IMR-90 (cell line): ENCODE results near the gene DVL1. TPM values are rescaled to one million over a fixed set of nuclear protein-coding genes. Genes with fewer than 3 reads are reported as not detected.

Source experiments
- ATAC-seq: fragments of 200-7000 bp; cut with Tn5 transposase; 2 replicates; pipeline ENCODE4 v1.9.1; 2020; ENCODE audit warnings: low read depth, mild to moderate bottlenecking, moderate library complexity
- BruUV-seq: library from RNA; stranded (reverse); fragments of 400-500 nt; replicated peaks from 2 replicates; lab custom pipeline; 2021; lab: Mats Ljungman, UMichigan
- CTCF ChIA-PET: fragments of 300-600 bp; formaldehyde crosslinking; extraction: SDS; loops from one replicate; lab custom pipeline; 2021; ENCODE audit warnings: antibody characterized with exemption; lab: Yijun Ruan, JAX
- POLR2A ChIA-PET: fragments of 300-600 bp; sonication (Branson Sonifier 250); formaldehyde crosslinking; loops from one replicate; lab custom pipeline; 2022; ENCODE audit warnings: antibody characterized with exemption; ENCODE audit not compliant: unreplicated experiment; lab: Charles Lee
- DNase-seq: peaks from one replicate; pipeline ENCODE4 v3.0.0; 2013
- H2AFZ ChIP-seq: replicated peaks from 2 replicates; pipeline ENCODE3; 2013; ENCODE audit warnings: low read length, mild to moderate bottlenecking; ENCODE audit not compliant: poor library complexity
- H2AK5ac ChIP-seq: 2 replicates; pipeline ENCODE4 v1.6.1; 2013; ENCODE audit warnings: low read depth, low read length, inconsistent platforms
- H2AK9ac ChIP-seq: replicated peaks from 2 replicates; pipeline ENCODE3; 2013; ENCODE audit warnings: mild to moderate bottlenecking, low read depth, low read length, moderate library complexity; ENCODE audit not compliant: poor library complexity
- H2BK120ac ChIP-seq: 2 replicates; pipeline ENCODE4 v1.6.1; 2013; ENCODE audit warnings: low read depth, low read length, inconsistent platforms
- H2BK15ac ChIP-seq: 3 replicates; pipeline ENCODE4 v1.6.1; 2013; ENCODE audit warnings: low read depth, low read length, inconsistent platforms
- H2BK20ac ChIP-seq: 2 replicates; pipeline ENCODE4 v1.6.1; 2013; ENCODE audit warnings: low read depth, mild to moderate bottlenecking, inconsistent platforms, low read length, moderate library complexity
- H2BK5ac ChIP-seq: 2 replicates; pipeline ENCODE4 v1.6.1; 2013; ENCODE audit warnings: mild to moderate bottlenecking, low read depth, low read length, inconsistent platforms; ENCODE audit not compliant: poor library complexity, severe bottlenecking
- H3K14ac ChIP-seq: replicated peaks from 2 replicates; pipeline ENCODE4 v1.6.1; 2013; ENCODE audit warnings: low read depth, low read length, inconsistent platforms
- H3K18ac ChIP-seq: 2 replicates; pipeline ENCODE4 v1.6.1; 2013; ENCODE audit warnings: low read depth, low read length, control low read depth
- H3K23ac ChIP-seq: 2 replicates; pipeline ENCODE4 v1.6.1; 2013; ENCODE audit warnings: low read depth, low read length, inconsistent platforms
- H3K27ac ChIP-seq: 2 replicates; pipeline ENCODE4 v1.5.1; 2013; ENCODE audit warnings: mild to moderate bottlenecking, control low read depth, low read length; ENCODE audit not compliant: insufficient read depth
- H3K27me3 ChIP-seq: 2 replicates; pipeline ENCODE4 v1.6.1; 2013; ENCODE audit warnings: low read length; ENCODE audit not compliant: control insufficient read depth, insufficient read depth
- H3K36me3 ChIP-seq: 2 replicates; pipeline ENCODE4 v1.6.1; 2013; ENCODE audit warnings: low read length, mixed read lengths; ENCODE audit not compliant: control insufficient read depth, insufficient read depth
- H3K4ac ChIP-seq: 2 replicates; pipeline ENCODE4 v1.6.1; 2013; ENCODE audit warnings: low read depth, low read length, inconsistent platforms
- H3K4me1 ChIP-seq: 2 replicates; pipeline ENCODE4 v1.6.1; 2013; ENCODE audit warnings: low read length, mixed read lengths; ENCODE audit not compliant: control insufficient read depth, insufficient read depth
- H3K4me2 ChIP-seq: 2 replicates; pipeline ENCODE4 v1.6.1; 2013; ENCODE audit warnings: low read depth, mild to moderate bottlenecking, control low read depth, low read length, moderate library complexity
- H3K4me3 ChIP-seq: 2 replicates; pipeline ENCODE4 v1.5.1; 2013; ENCODE audit warnings: low read depth, mild to moderate bottlenecking, control low read depth, low read length, moderate library complexity; ENCODE audit not compliant: insufficient read depth
- H3K56ac ChIP-seq: 2 replicates; pipeline ENCODE4 v1.6.1; 2013; ENCODE audit warnings: low read length, inconsistent platforms; ENCODE audit not compliant: insufficient read depth; ENCODE audit errors: extremely low read depth
- H3K79me1 ChIP-seq, 2 experiments: 2 replicates each; pipeline ENCODE4 v1.6.1; 2013; ENCODE audit warnings: low read length in 2 of 2, inconsistent platforms in 1 of 2, low read depth in 1 of 2
- H3K9ac ChIP-seq: 2 replicates; pipeline ENCODE4 v1.6.1; 2013; ENCODE audit warnings: low read depth, low read length, control low read depth
- H3K9me1 ChIP-seq: 2 replicates; pipeline ENCODE4 v1.6.1; 2013; ENCODE audit warnings: low read length, inconsistent platforms; ENCODE audit not compliant: insufficient read depth
- H3K9me3 ChIP-seq: 2 replicates; pipeline ENCODE4 v1.6.1; 2013; ENCODE audit warnings: low read length; ENCODE audit not compliant: control insufficient read depth, insufficient read depth
- H4K20me1 ChIP-seq: 2 replicates; pipeline ENCODE4 v1.6.1; 2013; ENCODE audit warnings: low read length, inconsistent platforms; ENCODE audit not compliant: insufficient read depth
- H4K5ac ChIP-seq: 2 replicates; pipeline ENCODE4 v1.6.1; 2013; ENCODE audit warnings: mild to moderate bottlenecking, low read depth, low read length, control low read depth
- H4K8ac ChIP-seq, 2 experiments: 2 replicates each; pipeline ENCODE4 v1.6.1; 2013; ENCODE audit warnings: low read depth in 2 of 2, low read length in 2 of 2, control low read depth in 1 of 2, inconsistent platforms in 1 of 2
- H4K91ac ChIP-seq: 2 replicates; pipeline ENCODE4 v1.6.1; 2013; ENCODE audit warnings: low read depth, low read length, inconsistent platforms; ENCODE audit not compliant: insufficient read depth
- CEBPB ChIP-seq: IDR thresholded peaks from 2 replicates; pipeline ENCODE4 v1.6.1; 2012; ENCODE audit warnings: low read depth, low read length, improper control_type of control experiment
- CHD1 ChIP-seq: IDR thresholded peaks from 2 replicates; pipeline ENCODE4 v1.6.1; 2012; ENCODE audit warnings: low read depth, low read length, improper control_type of control experiment
- MAFK ChIP-seq: IDR thresholded peaks from 2 replicates; pipeline ENCODE4 v1.6.1; 2012; ENCODE audit warnings: low read depth, low read length, improper control_type of control experiment
- NFE2L2 ChIP-seq: fragments of 150-350 bp; IDR thresholded peaks from 2 replicates; pipeline ENCODE4 v1.6.1; 2016; ENCODE audit warnings: low read depth, mild to moderate bottlenecking, low read length
- RCOR1 ChIP-seq: IDR thresholded peaks from 2 replicates; pipeline ENCODE4 v1.6.1; 2012; ENCODE audit warnings: mild to moderate bottlenecking, low read length, improper control_type of control experiment; ENCODE audit not compliant: insufficient replicate concordance
- RFX5 ChIP-seq: IDR thresholded peaks from 2 replicates; pipeline ENCODE4 v1.8.0; 2012; ENCODE audit warnings: low read depth, mild to moderate bottlenecking, low read length, moderate library complexity
- WGBS, 2 experiments: methylation state at CpG; one replicate each; pipeline versions ENCODE4 v1.1.5 to v1.1.7; 2013; ENCODE audit warnings: missing lambda C conversion rate in 2 of 2; ENCODE audit not compliant: insufficient read length in 1 of 2; ENCODE audit errors: extremely low coverage in 2 of 2; 5-methylcytosine and 5-hydroxymethylcytosine counted together
- dilution Hi-C: fragments of 300-500 bp; cut with HindIII; formaldehyde crosslinking; loops from one replicate; pipeline ENCODE4 v1.14.3; 2018; ENCODE audit warnings: low sequenced_read_pairs; ENCODE audit not compliant: unreplicated experiment
- in situ Hi-C: fragments of 300-500 bp; cut with MboI; formaldehyde crosslinking; loops from 3 replicates; pipeline ENCODE4 v1.14.3; 2019; ENCODE audit warnings: low sequenced_read_pairs, inconsistent platforms, mixed read lengths
- intact Hi-C: fragments of 100-400 bp; cut with micrococcal nuclease; formaldehyde crosslinking; loops from 2 replicates; pipeline ENCODE4 v1.10.0; 2022
- polyA plus RNA-seq, 3 experiments: library from polyadenylated mRNA; depleted of rRNA; stranded (reverse); fragments of >200 nt; gene quantifications; 2 replicates each; pipeline ENCODE4 v1.2.3, GENCODE V29; 2012; ENCODE audit warnings: low replicate concordance in 1 of 3
- total RNA-seq: library from RNA; depleted of rRNA; stranded (reverse); fragments of >200 nt; gene quantifications from 2 replicates; pipeline ENCODE4 v1.2.3, GENCODE V29; 2012
- TF ChIP-seq, protein P1 (sequence below): fragments of 150-350 bp; IDR thresholded peaks from 2 replicates; pipeline ENCODE4 v1.6.1; 2016; ENCODE audit warnings: low read depth, mild to moderate bottlenecking, low read length, moderate library complexity, borderline replicate concordance
- TF ChIP-seq, protein P2 (sequence below): conservative IDR thresholded peaks from 2 replicates; pipeline ENCODE4 v1.5.1; 2012; ENCODE audit warnings: mild to moderate bottlenecking, low read depth, low read length, improper control_type of control experiment
- TF ChIP-seq, protein P3 (sequence below): fragments of 150-350 bp; IDR thresholded peaks from 2 replicates; pipeline ENCODE4 v1.6.1; 2017; ENCODE audit warnings: mild to moderate bottlenecking, antibody characterized with exemption, low read length, low read depth

The DVL1 gene
- total and polyA plus RNA-seq, 2 of the 4 experiments (the other 2 are of a cell fraction) = 27.2 to 35.9 TPM

DNA sequence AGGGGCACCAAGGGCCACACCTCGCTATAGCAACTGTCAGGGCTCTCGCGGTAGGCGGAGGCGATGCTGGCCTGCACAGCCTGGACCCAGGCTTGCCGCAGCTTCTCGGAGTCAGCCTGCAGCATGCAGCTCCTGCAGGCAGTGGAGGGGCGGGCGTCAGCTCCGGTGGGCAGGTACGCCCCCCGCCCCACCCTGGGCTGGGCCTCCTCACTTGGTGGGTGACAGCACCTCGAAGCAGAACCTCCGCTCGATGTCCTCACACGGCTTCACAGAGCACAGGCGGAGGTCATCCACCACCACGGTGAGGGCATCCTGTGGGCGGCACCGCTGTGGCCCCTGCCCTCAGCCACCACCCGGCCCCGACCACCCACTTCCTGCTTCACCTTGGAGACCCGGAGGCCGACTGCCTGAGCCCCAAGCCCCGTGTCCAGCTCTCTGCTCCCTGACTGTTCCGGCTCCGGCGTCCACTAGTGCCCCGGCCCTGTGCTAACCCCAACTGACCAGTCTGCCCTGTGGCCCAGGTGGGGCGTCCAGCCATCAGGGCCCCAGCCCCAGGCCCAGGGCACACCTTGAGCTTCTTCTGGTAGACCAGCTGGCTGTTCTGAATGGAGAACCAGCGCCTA, 51.3 kb downstream of the DVL1 start:
- Histone ChIP-seq H3K4me3 (no peak overlapping the region), H3K14ac (no peak overlapping the region), H3K23ac (no peak overlapping the region), H4K8ac (no peak overlapping the region), H3K4me2 (no peak overlapping the region), H2BK5ac (no peak overlapping the region), H3K18ac (no peak overlapping the region), H2BK15ac (no peak overlapping the region), H4K5ac (no peak overlapping the region), H3K27ac (no peak overlapping the region), H3K4ac (no peak overlapping the region), H3K9me1 (no peaks in the 10 kb centered on the region), H2BK120ac (no peak overlapping the region), H3K56ac (no peak overlapping the region), H2AK5ac (no peak overlapping the region), H4K20me1 (peaks cover 26% of the 10 kb centered on the region), H3K9ac (no peak overlapping the region), H2AFZ (no peak overlapping the region), H4K91ac (no peak overlapping the region), H2BK20ac (no peak overlapping the region), H3K79me1 (peaks cover 0 to 15% of the 10 kb centered on the region in 2 experiments; a peak in 2 of 4 replicates), H2AK9ac (no peak overlapping the region), H3K36me3 (peaks cover 39% of the 10 kb centered on the region), H3K27me3 (no peaks in the 10 kb centered on the region), H3K9me3 (no peaks in the 10 kb centered on the region), H3K4me1 (no peaks in the 10 kb centered on the region)
- no peak for ATAC-seq
- 95% methylated on average over 24 of the region's 31 CpGs; no CpG with 5 or more reads in 1 of the 2 experiments for WGBS, 2 experiments
- CTCF ChIA-PET = no interaction called here
- dilution Hi-C loops (no loop called here), intact Hi-C loops (no loop called here), in situ Hi-C loops (no loop called here)
- TF ChIP-seq, protein P1, sequence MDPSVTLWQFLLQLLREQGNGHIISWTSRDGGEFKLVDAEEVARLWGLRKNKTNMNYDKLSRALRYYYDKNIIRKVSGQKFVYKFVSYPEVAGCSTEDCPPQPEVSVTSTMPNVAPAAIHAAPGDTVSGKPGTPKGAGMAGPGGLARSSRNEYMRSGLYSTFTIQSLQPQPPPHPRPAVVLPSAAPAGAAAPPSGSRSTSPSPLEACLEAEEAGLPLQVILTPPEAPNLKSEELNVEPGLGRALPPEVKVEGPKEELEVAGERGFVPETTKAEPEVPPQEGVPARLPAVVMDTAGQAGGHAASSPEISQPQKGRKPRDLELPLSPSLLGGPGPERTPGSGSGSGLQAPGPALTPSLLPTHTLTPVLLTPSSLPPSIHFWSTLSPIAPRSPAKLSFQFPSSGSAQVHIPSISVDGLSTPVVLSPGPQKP = no peak
- TF ChIP-seq CHD1 (no peak), CEBPB (no peak), MAFK (no peak), RFX5 (no peak), RCOR1 (no peak), NFE2L2 (no peak)
- TF ChIP-seq, protein P2, sequence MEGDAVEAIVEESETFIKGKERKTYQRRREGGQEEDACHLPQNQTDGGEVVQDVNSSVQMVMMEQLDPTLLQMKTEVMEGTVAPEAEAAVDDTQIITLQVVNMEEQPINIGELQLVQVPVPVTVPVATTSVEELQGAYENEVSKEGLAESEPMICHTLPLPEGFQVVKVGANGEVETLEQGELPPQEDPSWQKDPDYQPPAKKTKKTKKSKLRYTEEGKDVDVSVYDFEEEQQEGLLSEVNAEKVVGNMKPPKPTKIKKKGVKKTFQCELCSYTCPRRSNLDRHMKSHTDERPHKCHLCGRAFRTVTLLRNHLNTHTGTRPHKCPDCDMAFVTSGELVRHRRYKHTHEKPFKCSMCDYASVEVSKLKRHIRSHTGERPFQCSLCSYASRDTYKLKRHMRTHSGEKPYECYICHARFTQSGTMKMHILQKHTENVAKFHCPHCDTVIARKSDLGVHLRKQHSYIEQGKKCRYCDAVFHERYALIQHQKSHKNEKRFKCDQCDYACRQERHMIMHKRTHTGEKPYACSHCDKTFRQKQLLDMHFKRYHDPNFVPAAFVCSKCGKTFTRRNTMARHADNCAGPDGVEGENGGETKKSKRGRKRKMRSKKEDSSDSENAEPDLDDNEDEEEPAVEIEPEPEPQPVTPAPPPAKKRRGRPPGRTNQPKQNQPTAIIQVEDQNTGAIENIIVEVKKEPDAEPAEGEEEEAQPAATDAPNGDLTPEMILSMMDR = no peak
- TF ChIP-seq, protein P3, sequence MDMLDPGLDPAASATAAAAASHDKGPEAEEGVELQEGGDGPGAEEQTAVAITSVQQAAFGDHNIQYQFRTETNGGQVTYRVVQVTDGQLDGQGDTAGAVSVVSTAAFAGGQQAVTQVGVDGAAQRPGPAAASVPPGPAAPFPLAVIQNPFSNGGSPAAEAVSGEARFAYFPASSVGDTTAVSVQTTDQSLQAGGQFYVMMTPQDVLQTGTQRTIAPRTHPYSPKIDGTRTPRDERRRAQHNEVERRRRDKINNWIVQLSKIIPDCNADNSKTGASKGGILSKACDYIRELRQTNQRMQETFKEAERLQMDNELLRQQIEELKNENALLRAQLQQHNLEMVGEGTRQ = no peak
- POLR2A ChIA-PET = no interaction called here
- no TSS peak for BruUV-seq
- no peak for DNase-seq
